ENCODE results near the gene SLC6A7. TPM values are rescaled to one million over a fixed set of nuclear protein-coding genes. Genes with fewer than 3 reads are reported as not detected.
"Not testable (repeated sequence)": the region's sequence is repeated elsewhere in the genome, so short reads cannot be mapped to it uniquely, and the experiment has no call there.

The SLC6A7 gene
- total RNA-seq, 6 donors from 2014 or later, result 0.44 TPM; not detected in 5

DNA sequence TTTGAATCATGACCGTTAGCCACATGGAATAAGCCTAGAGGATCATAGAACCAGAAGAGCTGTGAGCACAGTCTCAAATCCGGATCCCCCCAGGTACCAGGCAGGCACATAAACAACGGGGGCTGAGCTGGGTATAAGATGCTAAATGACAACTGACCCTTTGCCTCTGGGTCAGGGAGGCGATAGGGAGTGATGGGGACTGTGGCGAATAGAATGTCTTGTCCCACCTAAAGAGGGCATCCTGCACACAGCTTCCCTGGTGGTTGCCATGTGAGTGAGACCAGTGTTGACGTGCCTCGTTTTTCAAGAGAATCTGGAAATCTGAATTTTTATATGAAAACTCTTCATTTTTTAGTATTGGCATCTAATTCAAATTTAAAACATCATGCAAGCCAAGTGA lies 33.6 kb downstream of the SLC6A7 start:
- Histone ChIP-seq H3K36me3 (no peaks in the 10 kb centered on the region), H3K9me3 (no peaks in the 10 kb centered on the region), H3K27me3 (no peaks in the 10 kb centered on the region), H3K27ac (no peak overlapping the region), H3K4me3 (no peak overlapping the region), H3K4me1 (no peaks in the 10 kb centered on the region)
- DNase-seq, result no peak
- no peak for TF ChIP-seq POLR2A (IDR thresholded peaks at IDR 0.05)
- TF ChIP-seq, protein P1, sequence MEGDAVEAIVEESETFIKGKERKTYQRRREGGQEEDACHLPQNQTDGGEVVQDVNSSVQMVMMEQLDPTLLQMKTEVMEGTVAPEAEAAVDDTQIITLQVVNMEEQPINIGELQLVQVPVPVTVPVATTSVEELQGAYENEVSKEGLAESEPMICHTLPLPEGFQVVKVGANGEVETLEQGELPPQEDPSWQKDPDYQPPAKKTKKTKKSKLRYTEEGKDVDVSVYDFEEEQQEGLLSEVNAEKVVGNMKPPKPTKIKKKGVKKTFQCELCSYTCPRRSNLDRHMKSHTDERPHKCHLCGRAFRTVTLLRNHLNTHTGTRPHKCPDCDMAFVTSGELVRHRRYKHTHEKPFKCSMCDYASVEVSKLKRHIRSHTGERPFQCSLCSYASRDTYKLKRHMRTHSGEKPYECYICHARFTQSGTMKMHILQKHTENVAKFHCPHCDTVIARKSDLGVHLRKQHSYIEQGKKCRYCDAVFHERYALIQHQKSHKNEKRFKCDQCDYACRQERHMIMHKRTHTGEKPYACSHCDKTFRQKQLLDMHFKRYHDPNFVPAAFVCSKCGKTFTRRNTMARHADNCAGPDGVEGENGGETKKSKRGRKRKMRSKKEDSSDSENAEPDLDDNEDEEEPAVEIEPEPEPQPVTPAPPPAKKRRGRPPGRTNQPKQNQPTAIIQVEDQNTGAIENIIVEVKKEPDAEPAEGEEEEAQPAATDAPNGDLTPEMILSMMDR (IDR thresholded peaks at IDR 0.05), result no peak
- no peak for TF ChIP-seq POLR2AphosphoS5 (IDR thresholded peaks at IDR 0.05)
- TF ChIP-seq EP300 (IDR thresholded peaks at IDR 0.05), result no peak
- ATAC-seq (ENCODE audit: low FRiP score in 2 of 2), result no peak
- 82 to 91% methylated on average over 7 of the region's 7 CpGs for WGBS, 2 donors

DNA sequence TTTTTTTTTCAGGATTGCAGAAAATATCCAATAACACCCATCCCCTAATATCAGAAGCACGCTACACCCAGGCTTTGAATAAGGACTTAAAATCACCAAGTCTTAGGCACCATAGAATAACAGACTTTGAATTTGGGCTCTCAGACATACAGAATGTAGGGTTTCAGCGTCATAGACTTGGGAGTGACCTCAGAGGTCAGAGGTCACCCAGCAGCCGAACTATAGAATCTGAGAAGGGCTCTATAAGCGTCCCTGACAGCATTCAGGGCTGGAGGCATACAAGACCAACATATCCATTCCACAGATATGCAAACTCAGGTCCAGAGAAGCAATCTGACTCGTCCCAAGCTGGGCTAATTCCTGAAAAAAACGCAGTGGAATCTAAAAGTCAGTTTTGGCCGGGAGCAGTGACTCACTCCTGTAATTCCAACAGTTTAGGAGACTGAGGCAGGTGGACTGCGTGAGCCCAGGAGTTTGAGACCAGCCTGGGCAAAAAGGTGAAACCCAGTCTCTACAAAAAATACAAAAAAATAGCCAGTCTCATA lies 34.7 kb downstream of the SLC6A7 start:
- Histone ChIP-seq H3K27ac (no peak overlapping the region), H3K9me3 (no peaks in the 10 kb centered on the region), H3K36me3 (no peaks in the 10 kb centered on the region), H3K27me3 (no peaks in the 10 kb centered on the region), H3K4me1 (no peaks in the 10 kb centered on the region), H3K4me3 (no peak overlapping the region)
- DNase-seq (no peak), ATAC-seq (ENCODE audit: low FRiP score in 2 of 2) (no peak)
- TF ChIP-seq, protein P1 (IDR thresholded peaks at IDR 0.05), result no peak
- TF ChIP-seq EP300 (IDR thresholded peaks at IDR 0.05) (no peak), POLR2AphosphoS5 (IDR thresholded peaks at IDR 0.05) (no peak), POLR2A (IDR thresholded peaks at IDR 0.05) (no peak)
- 67 to 79% methylated on average over 6 to 7 of the region's 8 CpGs for WGBS, 2 donors

DNA sequence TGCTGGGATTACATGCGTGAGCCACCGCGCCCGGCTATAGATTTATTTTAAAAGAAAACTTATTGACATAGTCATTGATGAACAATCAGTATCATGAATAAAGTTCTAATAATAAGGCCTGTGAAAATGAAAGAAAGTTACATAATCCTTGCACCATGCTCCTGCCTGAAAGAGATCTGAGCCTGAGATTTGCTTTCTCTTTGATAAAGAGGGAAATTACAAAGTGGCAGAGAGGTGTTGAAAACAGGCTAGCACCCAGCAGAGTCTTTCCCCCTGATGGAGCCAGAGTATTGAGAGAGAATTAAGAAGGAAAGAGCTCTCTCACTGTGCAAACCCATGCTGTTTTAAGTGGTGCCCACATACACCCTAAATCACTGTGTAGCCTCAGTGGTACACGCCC lies 37.2 kb downstream of the SLC6A7 start:
- Histone ChIP-seq H3K36me3 (no peaks in the 10 kb centered on the region), H3K27ac (no peak overlapping the region), H3K9me3 (no peaks in the 10 kb centered on the region), H3K4me1 (no peaks in the 10 kb centered on the region), H3K27me3 (no peaks in the 10 kb centered on the region), H3K4me3 (no peak overlapping the region)
- no peak for TF ChIP-seq EP300 (IDR thresholded peaks at IDR 0.05)
- no peak for TF ChIP-seq POLR2AphosphoS5 (IDR thresholded peaks at IDR 0.05)
- TF ChIP-seq, protein P1 (IDR thresholded peaks at IDR 0.05), result no peak
- TF ChIP-seq POLR2A (IDR thresholded peaks at IDR 0.05), result no peak
- DNase-seq (no peak), ATAC-seq (ENCODE audit: low FRiP score in 2 of 2) (no peak)
- 91 to 98% methylated on average over 5 of the region's 5 CpGs for WGBS, 2 donors

DNA sequence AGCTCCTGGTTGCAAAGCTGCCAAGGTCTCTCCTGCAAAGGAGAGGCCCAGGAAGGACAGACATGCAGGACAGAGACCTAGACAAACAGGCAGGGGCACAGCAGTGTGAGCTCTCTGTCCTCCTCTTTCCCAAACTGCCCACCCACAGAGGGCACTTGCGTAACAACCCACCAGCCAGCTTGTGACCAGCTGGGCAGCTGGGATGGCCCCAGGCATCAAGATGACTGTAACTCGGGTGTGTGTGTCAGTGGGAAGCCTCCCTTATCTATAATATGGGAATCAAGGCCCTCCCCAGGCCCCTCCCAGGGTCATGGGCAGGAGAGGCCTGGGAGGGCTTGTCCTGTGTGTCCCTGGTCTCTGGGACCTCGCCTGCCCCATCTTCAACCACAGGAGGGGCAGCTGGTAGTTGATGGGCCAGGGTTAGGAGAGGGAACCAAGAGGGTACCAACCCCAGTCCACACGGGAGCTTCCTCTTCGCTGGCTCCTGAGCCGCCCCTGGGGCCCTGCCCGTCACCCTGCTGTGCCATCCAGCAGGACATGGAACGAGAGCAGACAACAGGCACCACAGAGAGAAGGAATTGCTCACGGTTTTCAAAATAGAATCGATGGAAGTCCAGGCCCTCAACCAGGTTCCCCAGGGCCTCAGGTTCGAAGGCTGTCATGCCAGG lies 37.9 kb downstream of the SLC6A7 start:
- Histone ChIP-seq H3K36me3 (no peaks in the 10 kb centered on the region), H3K4me1 (no peaks in the 10 kb centered on the region), H3K9me3 (no peaks in the 10 kb centered on the region), H3K4me3 (no peak overlapping the region), H3K27me3 (no peaks in the 10 kb centered on the region), H3K27ac (no peak overlapping the region)
- TF ChIP-seq EP300 (IDR thresholded peaks at IDR 0.05) (no peak), POLR2AphosphoS5 (IDR thresholded peaks at IDR 0.05) (no peak), POLR2A (IDR thresholded peaks at IDR 0.05) (no peak)
- WGBS, 2 donors, result 75 to 79% methylated on average over 10 to 11 of the region's 11 CpGs
- ATAC-seq (ENCODE audit: low FRiP score in 2 of 2), result no peak
- no peak for DNase-seq

DNA sequence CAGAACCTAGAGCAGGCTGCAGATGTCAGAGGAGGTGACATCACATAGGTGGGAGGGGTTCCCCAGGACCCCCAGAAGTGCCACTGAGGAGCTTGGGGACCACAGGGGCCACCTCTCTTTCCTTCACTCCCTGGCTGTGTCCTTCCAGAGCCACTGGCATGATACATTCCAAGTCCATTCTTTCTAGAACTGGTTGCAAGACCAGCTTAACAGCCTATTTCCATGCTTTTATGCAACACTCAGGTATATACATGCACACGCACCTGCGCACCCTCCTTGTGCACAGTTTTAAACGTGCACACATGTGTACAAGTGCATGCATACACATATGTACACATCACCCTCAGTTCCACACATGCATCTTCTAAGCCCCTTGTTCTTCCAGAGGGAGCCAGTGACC lies 39.7 kb downstream of the SLC6A7 start:
- Histone ChIP-seq H3K9me3 (no peaks in the 10 kb centered on the region), H3K4me3 (no peak overlapping the region), H3K27ac (no peak overlapping the region), H3K36me3 (no peaks in the 10 kb centered on the region), H3K4me1 (no peaks in the 10 kb centered on the region), H3K27me3 (no peaks in the 10 kb centered on the region)
- no peak for ATAC-seq (ENCODE audit: low FRiP score in 2 of 2)
- TF ChIP-seq EP300 (IDR thresholded peaks at IDR 0.05), result no peak
- DNase-seq, result no peak
- 74 to 91% methylated on average over 3 of the region's 3 CpGs for WGBS, 2 donors

DNA sequence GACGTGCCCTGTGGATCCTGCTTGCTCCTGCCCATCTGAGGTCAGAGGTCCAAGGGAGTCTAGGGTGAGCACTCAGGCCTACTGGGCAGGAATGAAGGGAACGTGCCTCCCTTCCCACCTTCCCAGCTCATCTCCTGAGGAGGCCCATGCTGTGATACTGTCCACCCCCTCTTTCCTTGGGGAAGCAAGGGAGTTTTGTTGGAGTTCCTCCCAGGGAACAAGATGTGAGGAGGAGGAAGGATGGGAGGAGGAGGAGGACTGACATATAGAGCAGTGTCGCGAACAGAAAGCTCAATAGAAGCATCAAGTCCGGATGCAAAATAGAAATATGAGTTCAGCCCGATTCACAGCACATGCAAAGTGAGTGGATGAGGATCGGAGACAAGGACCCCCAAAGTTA lies 41.0 kb downstream of the SLC6A7 start:
- no peak overlapping the region for H3K4me3 ChIP-seq
- 85 to 88% methylated on average over 7 of the region's 7 CpGs for WGBS, 2 donors
- H3K36me3 ChIP-seq, result no peaks in the 10 kb centered on the region
- no peaks in the 10 kb centered on the region for H3K27me3 ChIP-seq
- H3K4me1 ChIP-seq, result no peaks in the 10 kb centered on the region
- no peak overlapping the region for H3K27ac ChIP-seq
- no peak for ATAC-seq (ENCODE audit: low FRiP score in 2 of 2)
- H3K9me3 ChIP-seq, result no peaks in the 10 kb centered on the region
- TF ChIP-seq EP300 (IDR thresholded peaks at IDR 0.05) (no peak), POLR2AphosphoS5 (IDR thresholded peaks at IDR 0.05) (no peak), POLR2A (IDR thresholded peaks at IDR 0.05) (no peak)
- TF ChIP-seq, protein P1 (IDR thresholded peaks at IDR 0.05), result no peak
- no peak for DNase-seq

DNA sequence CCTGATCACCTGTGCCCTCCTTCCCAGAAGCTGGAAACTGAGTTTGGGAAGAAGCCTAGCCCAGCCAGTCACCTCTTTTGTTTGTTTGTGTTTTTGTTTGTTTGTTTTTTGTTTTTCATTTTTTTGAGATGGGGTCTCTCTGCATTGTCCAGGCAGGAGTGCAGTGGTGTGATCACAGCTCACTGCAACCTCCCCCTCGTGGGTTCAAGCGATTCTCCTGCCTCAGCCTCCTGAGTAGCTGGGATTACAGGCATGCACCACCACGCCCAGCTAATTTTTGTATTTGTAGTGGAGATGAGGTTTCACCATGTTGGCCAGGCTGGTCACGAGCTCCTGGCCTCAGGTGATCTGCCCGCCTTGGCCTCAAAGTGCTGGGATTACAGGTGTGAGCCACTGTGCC lies 43.8 kb downstream of the SLC6A7 start:
- WGBS, 2 donors, result 88 to 89% methylated on average over 3 to 5 of the region's 5 CpGs
- H3K9me3 ChIP-seq, H3K27ac ChIP-seq: not testable (repeated sequence)

More for the DNA sequence above, 43.8 kb downstream of the SLC6A7 start:
- DNase-seq; ATAC-seq (ENCODE audit: low FRiP score in 2 of 2); H3K36me3 ChIP-seq; H3K4me3 ChIP-seq; H3K4me1 ChIP-seq; H3K27me3 ChIP-seq: not testable (repeated sequence)

Data from upper lobe of left lung (tissue), 6 donors.